Subcutaneous adipose tissue (tissue), 4 donors: ENCODE results near the gene MAP2K5. TPM values are rescaled to one million over a fixed set of nuclear protein-coding genes. Genes with fewer than 3 reads are reported as not detected.

ENCODE experiments used
- CTCF ChIP-seq: fragments of 450-650 bp; IDR thresholded peaks from one replicate; pipeline ENCODE4 v1.5.1; 2016; ENCODE audit warnings: low read depth, mild to moderate bottlenecking, control low read depth, antibody characterized with exemption, moderate library complexity
- total RNA-seq, 4 donors: library from RNA; depleted of rRNA; stranded (reverse); fragments of >200 nt; gene quantifications; one replicate each; pipeline ENCODE4 v1.1.0, GENCODE V29; 2016

MAP2K5 gene
- total RNA-seq, 4 donors from 2014 or later: 20.7 to 23.4 (median 22.3) TPM

- no peak for TF ChIP-seq CTCF
These were observed 216.3 kb downstream of the MAP2K5 start for GRCh38 chr15:67758619-67759300.

- no peak for TF ChIP-seq CTCF
These were observed 218.4 kb downstream of the MAP2K5 start for GRCh38 chr15:67760901-67761300.

GRCh38 chr15:67761343-67761742 is 218.8 kb downstream of the MAP2K5 start:
- no peak for TF ChIP-seq CTCF

DNA sequence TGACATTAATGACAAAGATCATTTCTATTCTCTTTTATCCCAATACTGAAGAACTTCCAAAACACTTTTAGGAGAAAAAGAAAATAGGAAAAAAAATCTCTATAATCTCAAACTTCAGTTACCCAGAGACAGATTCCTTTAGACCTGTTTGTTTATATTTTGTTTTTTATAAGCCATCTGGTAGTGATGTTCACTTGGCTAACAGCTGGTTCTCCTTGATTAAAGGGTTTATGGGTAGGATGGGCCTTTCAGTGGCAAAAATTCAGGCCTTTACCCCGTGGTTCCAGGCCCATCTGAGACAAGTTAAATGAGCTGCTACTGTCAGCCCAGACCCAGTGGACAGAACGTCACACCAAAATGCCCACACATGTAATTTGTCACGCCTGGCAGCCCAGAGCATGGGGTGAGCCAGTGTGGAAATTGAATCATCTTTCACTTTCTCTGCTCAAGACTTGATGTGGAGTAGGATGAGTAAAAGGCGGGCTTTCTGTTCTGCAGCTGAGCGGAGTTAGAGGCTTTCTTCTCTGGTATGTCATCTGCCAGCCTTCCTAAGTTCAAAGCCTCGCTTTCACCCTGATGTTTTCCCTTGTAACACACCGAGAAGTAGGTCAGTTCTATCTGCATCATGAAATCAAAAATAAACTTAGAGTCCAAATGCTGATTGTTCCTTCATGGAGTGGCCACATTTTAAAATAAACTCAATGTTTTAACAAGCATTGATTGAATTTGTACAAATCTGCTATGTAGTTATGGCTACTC is 220.3 kb downstream of the MAP2K5 start:
- no peak for TF ChIP-seq CTCF

DNA sequence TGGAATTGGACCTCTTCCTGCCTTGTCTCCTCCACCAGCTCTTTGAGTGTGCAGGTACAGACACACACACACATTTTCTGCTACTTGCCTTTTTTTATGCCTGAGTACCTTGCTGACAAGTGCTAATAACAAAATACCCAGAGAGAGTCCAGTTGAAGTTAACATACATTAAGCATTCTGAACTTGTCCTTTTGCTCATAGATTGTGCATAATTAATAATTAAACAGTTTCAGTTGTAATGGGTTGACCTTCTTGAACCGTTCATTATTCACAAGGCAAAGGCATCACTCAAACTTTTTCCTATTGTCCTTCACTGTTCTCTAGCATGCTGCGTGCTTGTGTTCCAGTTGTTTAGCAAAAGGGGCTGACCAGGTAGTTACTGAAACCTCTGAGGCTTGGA is 223.2 kb downstream of the MAP2K5 start:
- no peak for TF ChIP-seq CTCF

DNA sequence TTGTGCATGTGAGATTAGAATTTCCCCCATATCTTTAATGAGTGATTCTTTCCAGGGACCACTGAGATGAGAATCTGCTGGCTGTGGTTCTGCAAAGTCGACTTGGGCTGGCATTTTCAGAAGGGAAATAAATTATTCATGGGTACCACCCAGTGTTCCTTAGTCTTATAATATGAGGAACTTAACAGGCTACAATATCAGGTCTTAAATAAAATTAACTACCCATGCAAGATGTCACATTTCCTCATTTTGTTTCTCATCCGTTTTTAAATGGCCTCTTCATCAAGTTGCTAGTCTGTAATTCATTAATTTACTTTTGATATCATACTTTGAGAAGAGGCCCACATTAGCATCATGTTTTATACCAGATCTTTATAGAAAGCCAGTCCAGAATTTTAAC is 224.5 kb downstream of the MAP2K5 start:
- TF ChIP-seq CTCF: no peak

GRCh38 chr15:67768313-67768977 is 225.9 kb downstream of the MAP2K5 start:
- TF ChIP-seq CTCF: no peak
